ENCODE results near the gene CNR2. TPM values are rescaled to one million over a fixed set of nuclear protein-coding genes. Genes with fewer than 3 reads are reported as not detected.
"Not testable (repeated sequence)": the region's sequence is repeated elsewhere in the genome, so short reads cannot be mapped to it uniquely, and the experiment has no call there.

Gene CNR2
- total RNA-seq, 2 experiments from 2014 or later = not detected

- H3K4me1 Mint-ChIP-seq = peaks cover 9% of the 10 kb centered on the region
- ATAC-seq = no peak
- H3K36me3 Mint-ChIP-seq (ENCODE audit: low read depth) = peaks cover 5% of the 10 kb centered on the region
- ChIA-PET CTCF (interaction anchor here (0.9 kb wide), 1 partner anchor 37 kb away, joined by 4 read pairs; no protein-coding TSS in a partner anchor), POLR2A (no interaction called here)
- no peaks in the 10 kb centered on the region for H3K27me3 Mint-ChIP-seq
- no peaks in the 10 kb centered on the region for H3K9me3 Mint-ChIP-seq (ENCODE audit: low read depth)
- H3K27ac Mint-ChIP-seq = no peak overlapping the region
- no peak overlapping the region for H3K4me3 Mint-ChIP-seq
- no peak for DNase-seq
- intact Hi-C loops (cut with DNase I, micrococcal nuclease) = no loop called here
Observed at GRCh38 chr1:23862640-23863039, 50.5 kb downstream of the CNR2 start.

GRCh38 chr1:23854568-23854967, 58.6 kb downstream of the CNR2 start:
- Mint-ChIP-seq H3K36me3 (ENCODE audit: low read depth) (peaks cover 12% of the 10 kb centered on the region), H3K27ac (no peak overlapping the region), H3K27me3 (no peaks in the 10 kb centered on the region), H3K4me1 (no peaks in the 10 kb centered on the region), H3K9me3 (ENCODE audit: low read depth) (no peaks in the 10 kb centered on the region), H3K4me3 (no peak overlapping the region)
- DNase-seq (peak; percentile 11), ATAC-seq (peak; percentile 33)
- intact Hi-C loops (cut with DNase I, micrococcal nuclease) = no loop called here
- ChIA-PET CTCF (interaction anchor here (1.2 kb wide), 2 partner anchors 74 to 83 kb away, joined by 3 to 6 read pairs; no protein-coding TSS in a partner anchor), POLR2A (no interaction called here)

- intact Hi-C loops (cut with DNase I, micrococcal nuclease); POLR2A ChIA-PET; CTCF ChIA-PET; ATAC-seq; H3K9me3 Mint-ChIP-seq (ENCODE audit: low read depth); H3K4me1 Mint-ChIP-seq; H3K27ac Mint-ChIP-seq; DNase-seq; H3K4me3 Mint-ChIP-seq; H3K27me3 Mint-ChIP-seq: not testable (repeated sequence)
- H3K36me3 Mint-ChIP-seq (ENCODE audit: low read depth) = peaks cover 20% of the 10 kb centered on the region
Observed at GRCh38 chr1:23853124-23853523, 60.0 kb downstream of the CNR2 start.

GRCh38 chr1:23851406-23851805, 61.8 kb downstream of the CNR2 start:
- intact Hi-C loops (cut with DNase I, micrococcal nuclease); H3K27ac Mint-ChIP-seq; H3K4me1 Mint-ChIP-seq; H3K27me3 Mint-ChIP-seq; ATAC-seq; H3K4me3 Mint-ChIP-seq; H3K9me3 Mint-ChIP-seq (ENCODE audit: low read depth); POLR2A ChIA-PET; DNase-seq: not testable (repeated sequence)
- H3K36me3 Mint-ChIP-seq (ENCODE audit: low read depth) = peaks cover 33% of the 10 kb centered on the region
- CTCF ChIA-PET = interaction anchor here (1.7 kb wide), 1 partner anchor 40 kb away, joined by 5 read pairs; no protein-coding TSS in a partner anchor

GRCh38 chr1:23848673-23849616, 64.2 kb downstream of the CNR2 start:
- Mint-ChIP-seq H3K27me3 (no peaks in the 10 kb centered on the region), H3K9me3 (ENCODE audit: low read depth) (peaks cover 4% of the 10 kb centered on the region), H3K4me3 (no peak overlapping the region), H3K4me1 (no peaks in the 10 kb centered on the region), H3K36me3 (ENCODE audit: low read depth) (peaks cover 32% of the 10 kb centered on the region), H3K27ac (no peak overlapping the region)
- intact Hi-C loops (cut with DNase I, micrococcal nuclease) = no loop called here
- DNase-seq (no peak), ATAC-seq (no peak)
- POLR2A ChIA-PET = interaction anchor here (0.7 kb wide), 1 partner anchor 37 kb away, joined by 3 read pairs; no protein-coding TSS in a partner anchor
- CTCF ChIA-PET = interaction anchor here (0.8 to 1.4 kb wide), 3 partner anchors 33 to 67 kb away, joined by 3 read pairs; no protein-coding TSS in a partner anchor

GRCh38 chr1:23847482-23848095, 65.6 kb downstream of the CNR2 start:
- POLR2A ChIA-PET; intact Hi-C loops (cut with DNase I, micrococcal nuclease); H3K27me3 Mint-ChIP-seq; H3K4me3 Mint-ChIP-seq; H3K4me1 Mint-ChIP-seq; ATAC-seq; H3K9me3 Mint-ChIP-seq (ENCODE audit: low read depth); DNase-seq; H3K27ac Mint-ChIP-seq: not testable (repeated sequence)
- H3K36me3 Mint-ChIP-seq (ENCODE audit: low read depth) = peaks cover 29% of the 10 kb centered on the region
- CTCF ChIA-PET = interaction anchor here (0.6 kb wide), 1 partner anchor 78 kb away, joined by 3 read pairs; no protein-coding TSS in a partner anchor

GRCh38 chr1:23845163-23845562, 68.0 kb downstream of the CNR2 start:
- intact Hi-C loops (cut with DNase I, micrococcal nuclease) = no loop called here

GRCh38 chr1:23843644-23844043, 69.5 kb downstream of the CNR2 start:
- Mint-ChIP-seq H3K27ac (no peak overlapping the region), H3K36me3 (ENCODE audit: low read depth) (peaks cover 19% of the 10 kb centered on the region), H3K4me3 (no peak overlapping the region), H3K27me3 (no peaks in the 10 kb centered on the region), H3K9me3 (ENCODE audit: low read depth) (peaks cover 4% of the 10 kb centered on the region), H3K4me1 (no peaks in the 10 kb centered on the region)
- CTCF ChIA-PET = interaction anchor here (0.9 to 1.2 kb wide), 3 partner anchors 25 to 72 kb away, joined by 3 to 6 read pairs (median 3); partner anchors contain the start of gene FUCA1
- POLR2A ChIA-PET = no interaction called here
- intact Hi-C loops (cut with DNase I, micrococcal nuclease) = no loop called here
- DNase-seq (no peak), ATAC-seq (no peak)

More at GRCh38 chr1:23845163-23845562, 68.0 kb downstream of the CNR2 start:
- H3K9me3 Mint-ChIP-seq (ENCODE audit: low read depth) = peaks cover 4% of the 10 kb centered on the region
- no peak for ATAC-seq
- no peaks in the 10 kb centered on the region for H3K27me3 Mint-ChIP-seq
- ChIA-PET CTCF (interaction anchor here (0.6 to 0.7 kb wide), 2 partner anchors 726 to 1287 kb away, joined by 3 read pairs; no protein-coding TSS in a partner anchor), POLR2A (interaction anchor here (0.6 kb wide), 1 partner anchor 321 kb away, joined by 4 read pairs; no protein-coding TSS in a partner anchor)
- H3K4me1 Mint-ChIP-seq = no peaks in the 10 kb centered on the region
- H3K4me3 Mint-ChIP-seq = no peak overlapping the region
- DNase-seq = no peak
- peaks cover 22% of the 10 kb centered on the region for H3K36me3 Mint-ChIP-seq (ENCODE audit: low read depth)
- no peak overlapping the region for H3K27ac Mint-ChIP-seq

GRCh38 chr1:23838401-23838866, 74.7 kb downstream of the CNR2 start:
- no peaks in the 10 kb centered on the region for H3K36me3 Mint-ChIP-seq (ENCODE audit: low read depth)
- ATAC-seq (peak; percentile 98), DNase-seq (peak; percentile 84)
- H3K27ac Mint-ChIP-seq = no peak overlapping the region
- H3K9me3 Mint-ChIP-seq (ENCODE audit: low read depth) = no peaks in the 10 kb centered on the region
- peak overlapping the region; percentile 45 for H3K4me3 Mint-ChIP-seq
- ChIA-PET CTCF (interaction anchor here (0.6 to 1.4 kb wide), 5 partner anchors 10 to 312 kb away, joined by 3 to 6 read pairs (median 5); no protein-coding TSS in a partner anchor), POLR2A (interaction anchor here (0.6 kb wide), 1 partner anchor 703 kb away, joined by 4 read pairs; no protein-coding TSS in a partner anchor)
- peaks cover 5% of the 10 kb centered on the region for H3K27me3 Mint-ChIP-seq
- intact Hi-C loops (cut with DNase I, micrococcal nuclease) = loop anchor here (1.0 kb wide), 4 partner anchors 13 to 354 kb away; partner anchors contain the start of genes HMGCL (in 2 of the 2), ASAP3 (in 1 of the 2), FUCA1 (in 1 of the 2) and GALE (in 1 of the 2)
- peaks cover 5% of the 10 kb centered on the region for H3K4me1 Mint-ChIP-seq

GRCh38 chr1:23837908-23838307, 75.3 kb downstream of the CNR2 start:
- peaks cover 5% of the 10 kb centered on the region for H3K27me3 Mint-ChIP-seq
- no peak for ATAC-seq
- peak; percentile 15 for DNase-seq
- intact Hi-C loops (cut with DNase I, micrococcal nuclease) = loop anchor here (1.0 kb wide), 4 partner anchors 13 to 354 kb away; partner anchors contain the start of genes HMGCL (in 2 of the 2), ASAP3 (in 1 of the 2), FUCA1 (in 1 of the 2) and GALE (in 1 of the 2)
- peaks cover 5% of the 10 kb centered on the region for H3K4me1 Mint-ChIP-seq
- H3K27ac Mint-ChIP-seq = no peak overlapping the region
- CTCF ChIA-PET = interaction anchor here (0.7 to 1.1 kb wide), 2 partner anchors 9 to 312 kb away, joined by 3 to 5 read pairs; no protein-coding TSS in a partner anchor
- H3K36me3 Mint-ChIP-seq (ENCODE audit: low read depth) = no peaks in the 10 kb centered on the region
- no peaks in the 10 kb centered on the region for H3K9me3 Mint-ChIP-seq (ENCODE audit: low read depth)
- POLR2A ChIA-PET = interaction anchor here (0.6 kb wide), 1 partner anchor 703 kb away, joined by 4 read pairs; no protein-coding TSS in a partner anchor
- H3K4me3 Mint-ChIP-seq = no peak overlapping the region

- CTCF ChIA-PET = no interaction called here
- Mint-ChIP-seq H3K36me3 (ENCODE audit: low read depth) (no peaks in the 10 kb centered on the region), H3K4me3 (no peak overlapping the region), H3K9me3 (ENCODE audit: low read depth) (no peaks in the 10 kb centered on the region), H3K27me3 (peaks cover 5% of the 10 kb centered on the region), H3K4me1 (peaks cover 5% of the 10 kb centered on the region), H3K27ac (no peak overlapping the region)
- DNase-seq = no peak
- no peak for ATAC-seq
- POLR2A ChIA-PET = no interaction called here
- intact Hi-C loops (cut with DNase I, micrococcal nuclease) = no loop called here
Observed at GRCh38 chr1:23836037-23836436, 77.1 kb downstream of the CNR2 start.

All from activated CD4-positive, alpha-beta T cell treated with anti-CD3 and anti-CD28 coated beads for 36 hours (primary cell).